Astrocyte of the cerebellum (primary cell): ENCODE results near the gene UBE2D2.

ENCODE experiments used
- DNase-seq: peaks from one replicate; pipeline ENCODE4 v3.0.0-alpha.2; 2011; ENCODE audit warnings: low read depth
- H3K4me3 ChIP-seq: 2 replicates; pipeline ENCODE4 v1.5.1; 2011; ENCODE audit warnings: mild to moderate bottlenecking, low read depth, low read length, moderate library complexity
- in situ Hi-C: cut with HindIII; loops from 2 replicates; pipeline ENCODE4 v1.10.0; 2017; ENCODE audit warnings: low sequenced_read_pairs
- TF ChIP-seq, protein P1 (sequence below): IDR thresholded peaks from 2 replicates; pipeline ENCODE4 v1.5.1; 2012; ENCODE audit warnings: low read length, low read depth, moderate library complexity, mild to moderate bottlenecking; ENCODE audit errors: missing control alignments

Gene UBE2D2

DNA sequence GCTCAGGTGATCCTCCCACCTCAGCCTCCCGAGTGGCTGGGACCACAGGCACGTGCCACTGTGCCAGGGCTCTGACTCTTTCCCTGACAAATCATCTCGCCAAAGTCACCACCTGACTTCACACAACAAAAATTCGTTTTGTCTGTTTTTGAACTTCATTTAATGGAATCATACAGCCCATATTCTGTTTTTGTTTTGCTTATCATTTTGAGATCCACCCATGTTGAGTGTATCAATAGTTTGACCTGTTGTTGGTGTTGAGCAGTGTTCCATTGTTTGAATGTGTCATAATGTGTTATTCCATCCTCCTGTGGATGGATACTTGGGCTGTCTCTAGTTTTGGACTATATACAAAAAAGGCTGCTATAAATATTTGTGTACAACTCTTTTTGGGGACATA is 6.9 kb upstream of the UBE2D2 start:
- no peak for DNase-seq
- H3K4me3 ChIP-seq = no peak overlapping the region
- in situ Hi-C loops = no loop called here
- TF ChIP-seq, protein P1, sequence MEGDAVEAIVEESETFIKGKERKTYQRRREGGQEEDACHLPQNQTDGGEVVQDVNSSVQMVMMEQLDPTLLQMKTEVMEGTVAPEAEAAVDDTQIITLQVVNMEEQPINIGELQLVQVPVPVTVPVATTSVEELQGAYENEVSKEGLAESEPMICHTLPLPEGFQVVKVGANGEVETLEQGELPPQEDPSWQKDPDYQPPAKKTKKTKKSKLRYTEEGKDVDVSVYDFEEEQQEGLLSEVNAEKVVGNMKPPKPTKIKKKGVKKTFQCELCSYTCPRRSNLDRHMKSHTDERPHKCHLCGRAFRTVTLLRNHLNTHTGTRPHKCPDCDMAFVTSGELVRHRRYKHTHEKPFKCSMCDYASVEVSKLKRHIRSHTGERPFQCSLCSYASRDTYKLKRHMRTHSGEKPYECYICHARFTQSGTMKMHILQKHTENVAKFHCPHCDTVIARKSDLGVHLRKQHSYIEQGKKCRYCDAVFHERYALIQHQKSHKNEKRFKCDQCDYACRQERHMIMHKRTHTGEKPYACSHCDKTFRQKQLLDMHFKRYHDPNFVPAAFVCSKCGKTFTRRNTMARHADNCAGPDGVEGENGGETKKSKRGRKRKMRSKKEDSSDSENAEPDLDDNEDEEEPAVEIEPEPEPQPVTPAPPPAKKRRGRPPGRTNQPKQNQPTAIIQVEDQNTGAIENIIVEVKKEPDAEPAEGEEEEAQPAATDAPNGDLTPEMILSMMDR = no peak

DNA sequence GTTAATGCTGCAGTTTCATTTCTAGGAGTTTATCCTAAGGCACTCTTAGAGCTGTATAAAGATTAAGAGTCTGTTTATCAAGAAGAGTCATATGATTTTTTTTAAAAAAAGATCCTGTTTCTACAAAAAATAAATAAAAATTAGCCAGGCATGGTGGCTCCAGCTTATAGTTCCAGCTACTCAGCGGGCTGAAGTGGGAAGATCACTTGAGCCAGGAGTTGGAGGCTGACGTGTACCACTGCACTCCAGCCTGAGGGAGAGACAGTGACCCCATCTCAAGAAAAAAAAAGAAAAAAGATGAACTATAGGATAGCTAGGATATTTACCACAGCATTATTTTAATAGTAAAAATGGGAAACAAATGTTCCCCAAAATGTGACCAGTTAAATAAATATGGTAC is 3.3 kb upstream of the UBE2D2 start:
- TF ChIP-seq, protein P1 = no peak
- no peak for DNase-seq
- H3K4me3 ChIP-seq = no peak overlapping the region
- in situ Hi-C loops = no loop called here

DNA sequence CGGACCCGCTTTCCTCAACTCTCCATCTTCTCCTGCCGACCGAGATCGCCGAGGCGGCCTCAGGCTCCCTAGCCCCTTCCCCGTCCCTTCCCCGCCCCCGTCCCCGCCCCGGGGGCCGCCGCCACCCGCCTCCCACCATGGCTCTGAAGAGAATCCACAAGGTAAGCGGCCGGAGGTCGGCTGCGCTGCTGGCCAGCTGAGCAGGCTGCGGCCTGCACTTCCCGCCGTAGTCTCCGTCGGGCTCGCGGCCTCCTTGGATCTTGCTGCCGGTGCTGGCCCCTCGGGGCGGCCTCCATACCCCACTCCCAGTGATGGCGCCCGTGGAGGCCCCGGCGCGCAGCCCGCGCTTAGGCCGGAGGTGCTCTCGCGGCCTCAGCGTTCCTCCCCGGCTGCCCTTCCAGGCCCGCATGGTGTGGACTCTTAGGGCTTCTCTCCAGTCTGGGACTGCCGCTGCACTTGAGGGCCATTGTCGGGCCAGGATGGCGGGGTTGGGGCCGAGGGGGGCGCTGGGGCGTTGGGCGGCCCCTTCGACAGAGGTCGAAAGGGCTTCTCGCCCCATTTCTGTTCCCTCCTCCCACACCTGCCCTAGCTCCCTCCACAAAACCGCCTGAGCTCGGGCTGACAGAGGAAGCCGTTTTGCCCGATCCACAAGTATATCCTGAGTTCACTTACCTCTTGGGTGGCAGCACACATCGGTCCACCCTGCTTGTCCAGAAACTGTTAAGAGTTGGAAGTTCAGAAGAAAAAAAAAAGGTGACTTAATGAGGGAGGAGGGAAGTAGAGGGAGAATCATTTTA is 714 bp downstream of the UBE2D2 start:
- DNase-seq = no peak
- H3K4me3 ChIP-seq = peak overlapping the region; percentile 89
- TF ChIP-seq, protein P1 = no peak
- in situ Hi-C loops = no loop called here

DNA sequence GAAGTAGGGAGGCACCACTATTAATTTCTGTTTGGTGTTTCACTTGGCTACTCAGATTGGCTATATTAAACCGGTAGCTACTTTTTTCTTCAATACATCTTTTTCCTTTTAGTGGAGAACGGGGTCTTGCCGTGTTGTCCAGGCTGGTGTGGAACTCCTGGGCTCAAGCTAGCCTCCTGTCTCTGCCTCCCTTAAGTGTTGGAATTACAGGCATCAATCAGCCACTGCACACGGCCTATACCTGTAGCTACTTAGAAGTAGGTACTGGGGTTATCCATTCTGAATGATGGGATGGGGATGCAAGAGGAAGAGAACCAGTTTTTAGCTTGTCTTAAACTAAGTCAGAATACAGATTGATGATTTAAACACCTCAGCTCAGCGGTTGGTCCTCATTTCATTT is 1.7 kb downstream of the UBE2D2 start:
- peak overlapping the region; percentile 89 for H3K4me3 ChIP-seq
- in situ Hi-C loops = no loop called here
- no peak for DNase-seq
- TF ChIP-seq, protein P1 = no peak

DNA sequence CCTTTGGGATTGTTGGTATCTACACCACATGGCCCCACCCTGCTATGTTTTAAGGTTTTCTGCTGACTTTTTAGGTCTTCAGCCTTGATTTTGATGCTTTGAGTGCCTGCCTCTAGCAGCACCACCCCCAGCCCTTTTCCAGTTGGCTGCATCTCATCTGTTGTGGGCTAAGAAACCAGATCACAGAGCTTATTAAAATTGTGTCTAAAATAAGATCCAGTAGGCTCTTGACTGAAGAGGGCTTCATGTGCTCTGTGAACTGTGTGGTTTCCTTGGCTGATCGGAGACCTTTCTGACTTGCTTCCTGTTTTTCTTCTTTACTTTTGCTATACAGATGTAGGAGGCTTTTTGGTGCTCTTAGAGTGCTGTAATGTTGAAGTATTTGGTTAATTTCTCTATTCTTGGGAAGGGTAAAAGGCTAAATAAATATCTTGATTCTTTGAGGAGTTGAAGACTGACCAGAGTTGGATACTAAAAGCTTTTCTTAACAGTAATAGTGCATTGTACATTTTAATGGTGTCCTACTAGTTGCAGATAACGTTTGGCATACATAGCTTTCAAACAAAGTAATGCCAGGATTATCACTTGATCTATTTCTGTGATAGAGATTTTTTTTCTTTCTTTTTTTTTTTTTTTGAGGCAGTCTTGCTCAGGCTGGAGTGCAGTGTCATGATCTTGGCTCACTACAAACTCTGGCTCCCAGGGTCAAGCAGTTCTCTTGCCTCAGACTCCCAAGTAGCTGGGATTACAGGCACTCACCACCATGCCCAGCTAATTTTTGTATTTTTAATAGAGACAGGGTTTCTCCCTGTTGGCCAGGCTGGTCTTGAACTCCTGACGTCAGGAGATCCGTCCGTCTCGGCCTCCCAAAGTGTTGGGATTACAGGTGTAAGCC is 4.5 kb downstream of the UBE2D2 start:
- in situ Hi-C loops = no loop called here
- DNase-seq = peak; percentile 33
- H3K4me3 ChIP-seq = no peak overlapping the region
- TF ChIP-seq, protein P1 = no peak

DNA sequence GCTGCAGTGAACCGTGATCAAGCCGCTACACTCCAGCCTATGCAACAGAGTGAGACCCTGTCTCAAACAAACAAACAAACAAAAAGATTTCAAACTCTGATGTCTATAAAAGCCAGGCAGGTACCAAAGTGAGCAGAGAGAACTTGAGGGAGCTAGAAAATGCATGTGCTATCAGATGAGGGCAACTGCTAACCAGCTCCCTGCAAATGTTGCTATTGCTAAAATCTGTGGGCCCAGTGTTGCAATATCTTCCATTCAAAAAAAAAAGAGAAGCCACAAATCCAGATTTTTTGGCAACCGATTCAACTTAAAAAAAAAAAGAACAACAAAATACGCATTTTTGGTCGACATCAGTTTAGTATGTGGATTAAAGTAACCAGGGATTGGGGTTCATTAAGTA is 5.5 kb downstream of the UBE2D2 start:
- H3K4me3 ChIP-seq = no peak overlapping the region
- in situ Hi-C loops = no loop called here
- TF ChIP-seq, protein P1 = no peak
- no peak for DNase-seq
